ENCODE measurements around the gene GART. TPM values are rescaled to one million over a fixed set of nuclear protein-coding genes. Genes with fewer than 3 reads are reported as not detected.
A peak's percentile ranks its signal among the peaks of the same experiment; 100 is the strongest.

The GART gene
- total and polyA plus RNA-seq, 2 of the 4 experiments (the other 2 are of a cell fraction) = 29.9 to 73.8 TPM

DNA sequence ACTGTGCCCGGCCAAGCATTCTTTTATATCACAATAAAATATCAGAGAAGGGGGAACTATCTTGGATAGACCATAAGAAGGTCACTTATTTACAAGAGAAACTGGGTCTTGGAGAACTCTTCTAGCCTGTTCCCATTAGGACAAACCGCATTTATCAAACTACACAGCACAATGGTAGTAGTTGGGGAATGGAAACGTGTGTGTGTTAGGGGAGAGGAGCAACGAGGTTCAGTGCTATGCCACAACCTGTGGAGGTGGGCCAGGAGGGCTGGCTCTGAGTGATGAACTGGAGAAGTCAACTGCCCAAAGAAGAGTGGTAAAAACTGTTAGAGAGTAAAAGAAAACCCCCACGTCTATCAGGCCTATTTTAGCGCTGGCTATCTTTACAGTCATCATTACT, 45.0 kb upstream of the GART start:
- Histone ChIP-seq H3K9ac (ENCODE audit: low read depth, low read length) (no peak overlapping the region), H4K8ac (ENCODE audit: low read depth in 2 of 2, low read length in 2 of 2) (no peak overlapping the region), H3K4me3 (ENCODE audit: insufficient read depth, low read depth, low read length) (no peak overlapping the region), H3K4me1 (ENCODE audit: control insufficient read depth, insufficient read depth, low read length) (peaks cover 2% of the 10 kb centered on the region; the same call in 1 of the 2 replicates), H4K5ac (ENCODE audit: low read depth, low read length) (no peak overlapping the region), H4K20me1 (ENCODE audit: insufficient read depth, low read length) (no peaks in the 10 kb centered on the region; the same call in 1 of the 2 replicates), H2BK20ac (ENCODE audit: low read depth, low read length) (no peak overlapping the region), H3K9me3 (ENCODE audit: control insufficient read depth, insufficient read depth, low read length) (no peaks in the 10 kb centered on the region), H3K56ac (ENCODE audit: extremely low read depth, insufficient read depth, low read length) (no peak overlapping the region), H3K79me1 (ENCODE audit: low read depth in 1 of 2, low read length in 2 of 2) (peaks cover 21 to 35% of the 10 kb centered on the region in 2 experiments), H3K14ac (replicated peaks; ENCODE audit: low read depth, low read length) (no peak overlapping the region), H3K36me3 (ENCODE audit: control insufficient read depth, insufficient read depth, low read length) (peaks cover 5% of the 10 kb centered on the region; the same call in 1 of the 2 replicates), H3K23ac (ENCODE audit: low read depth, low read length) (peak overlapping the region; percentile 31; the same call in 1 of the 2 replicates), H2BK120ac (ENCODE audit: low read depth, low read length) (no peak overlapping the region), H3K27ac (ENCODE audit: insufficient read depth, low read length) (no peak overlapping the region), H3K27me3 (ENCODE audit: control insufficient read depth, insufficient read depth, low read length) (no peaks in the 10 kb centered on the region), H4K91ac (ENCODE audit: insufficient read depth, low read depth, low read length) (no peak overlapping the region), H3K9me1 (ENCODE audit: insufficient read depth, low read length) (peaks cover 4% of the 10 kb centered on the region), H2BK15ac (ENCODE audit: low read depth, low read length) (no peak overlapping the region), H2AFZ (replicated peaks; ENCODE audit: low read length, poor library complexity) (peak overlapping the region; percentile 64), H2AK9ac (replicated peaks; ENCODE audit: low read depth, low read length, poor library complexity) (no peak overlapping the region), H2AK5ac (ENCODE audit: low read depth, low read length) (no peak overlapping the region), H3K4me2 (ENCODE audit: low read depth, low read length) (peak overlapping the region; percentile 43; the same call in 1 of the 2 replicates), H3K4ac (ENCODE audit: low read depth, low read length) (no peak overlapping the region), H3K18ac (ENCODE audit: low read depth, low read length) (no peak overlapping the region), H2BK5ac (ENCODE audit: low read depth, low read length, poor library complexity, severe bottlenecking) (no peak overlapping the region)
- ATAC-seq (ENCODE audit: low read depth) (no peak), DNase-seq (no peak)
- ChIA-PET POLR2A (ENCODE audit: unreplicated experiment) (no interaction called here), CTCF (no interaction called here)
- TSS peak; percentile 18 for BruUV-seq (replicated peaks)
- intact Hi-C loops (cut with micrococcal nuclease) = no loop called here
- no CpG with 5 or more reads among the region's 6 CpGs for WGBS, 2 experiments (ENCODE audit: extremely low coverage in 2 of 2, insufficient read length in 1 of 2)
- no peak for TF ChIP-seq MXI1 (IDR thresholded peaks at IDR 0.05; ENCODE audit: borderline replicate concordance, low read depth, low read length)
- TF ChIP-seq, protein P1, sequence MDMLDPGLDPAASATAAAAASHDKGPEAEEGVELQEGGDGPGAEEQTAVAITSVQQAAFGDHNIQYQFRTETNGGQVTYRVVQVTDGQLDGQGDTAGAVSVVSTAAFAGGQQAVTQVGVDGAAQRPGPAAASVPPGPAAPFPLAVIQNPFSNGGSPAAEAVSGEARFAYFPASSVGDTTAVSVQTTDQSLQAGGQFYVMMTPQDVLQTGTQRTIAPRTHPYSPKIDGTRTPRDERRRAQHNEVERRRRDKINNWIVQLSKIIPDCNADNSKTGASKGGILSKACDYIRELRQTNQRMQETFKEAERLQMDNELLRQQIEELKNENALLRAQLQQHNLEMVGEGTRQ (IDR thresholded peaks at IDR 0.05; ENCODE audit: low read depth, low read length) = no peak
- dilution Hi-C loops (cut with HindIII; ENCODE audit: low sequenced_read_pairs, unreplicated experiment) = no loop called here
- in situ Hi-C loops (cut with MboI; ENCODE audit: low sequenced_read_pairs) = no loop called here

All from IMR-90 (cell line).